Measurements from ENCODE around the gene IL36RN.

The IL36RN gene

DNA sequence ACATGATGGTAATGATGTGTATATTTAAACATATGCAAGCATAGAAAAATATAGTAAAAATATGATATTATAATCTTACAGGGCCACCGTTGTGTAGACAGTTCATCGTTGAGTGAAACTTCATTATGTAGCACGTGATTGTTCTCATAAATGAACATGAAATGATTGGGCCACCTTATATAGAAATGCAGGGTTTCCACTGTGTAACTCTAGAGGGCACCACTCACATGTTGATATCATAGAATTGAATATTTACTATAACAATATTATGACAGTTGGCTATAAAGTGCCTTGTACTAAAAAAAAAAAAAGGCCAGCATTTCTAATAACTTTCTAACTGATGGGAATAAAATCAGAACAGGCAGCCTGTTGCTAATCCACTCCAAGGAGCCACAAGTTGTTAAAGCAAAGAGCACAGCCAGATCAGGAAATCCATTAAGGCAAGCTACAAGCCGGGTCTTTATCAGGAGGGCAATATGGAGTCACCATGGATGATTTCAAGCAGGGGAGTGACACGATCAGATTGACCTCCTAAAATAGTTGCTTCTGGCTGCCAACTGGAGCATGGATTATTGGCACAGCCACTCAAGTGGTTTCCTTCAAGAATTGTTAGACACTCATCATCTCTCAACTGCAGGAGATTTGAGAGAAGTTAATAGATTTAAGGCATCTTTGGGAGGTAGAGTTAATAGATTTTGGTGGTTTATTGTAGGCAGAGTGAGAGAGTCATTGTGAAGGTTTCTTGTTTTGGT lies 25.4 kb downstream of the IL36RN start:
- Histone ChIP-seq H3K27ac (ENCODE audit: low read length) (no peak overlapping the region), H3K9me3 (ENCODE audit: insufficient read depth, low read length, severe bottlenecking) (no peaks in the 10 kb centered on the region), H3K4me2 (ENCODE audit: insufficient read depth, low read length) (no peak overlapping the region), H3K4me3 (ENCODE audit: low read depth in 1 of 2, low read length in 2 of 2) (no peak overlapping the region), H3K79me2 (ENCODE audit: insufficient read depth, low read length) (no peaks in the 10 kb centered on the region), H3K27me3 (ENCODE audit: insufficient read depth, low read length, poor library complexity) (peaks cover 15% of the 10 kb centered on the region), H3K9ac (ENCODE audit: low read depth, low read length) (no peak overlapping the region), H3K36me3 (ENCODE audit: insufficient read depth, low read length) (no peaks in the 10 kb centered on the region), H3K4me1 (ENCODE audit: insufficient read depth, low read length) (no peaks in the 10 kb centered on the region), H2AFZ (ENCODE audit: low read depth, low read length) (no peak overlapping the region), H4K20me1 (ENCODE audit: insufficient read depth, low read length) (no peaks in the 10 kb centered on the region)
- DNase-seq (no peak), ATAC-seq (ENCODE audit: insufficient read depth, low read depth) (no peak)
- no peak for TF ChIP-seq EZH2 (IDR thresholded peaks at IDR 0.05; ENCODE audit: borderline replicate concordance, low read depth, low read length, severe bottlenecking)
- TF ChIP-seq, protein P1, sequence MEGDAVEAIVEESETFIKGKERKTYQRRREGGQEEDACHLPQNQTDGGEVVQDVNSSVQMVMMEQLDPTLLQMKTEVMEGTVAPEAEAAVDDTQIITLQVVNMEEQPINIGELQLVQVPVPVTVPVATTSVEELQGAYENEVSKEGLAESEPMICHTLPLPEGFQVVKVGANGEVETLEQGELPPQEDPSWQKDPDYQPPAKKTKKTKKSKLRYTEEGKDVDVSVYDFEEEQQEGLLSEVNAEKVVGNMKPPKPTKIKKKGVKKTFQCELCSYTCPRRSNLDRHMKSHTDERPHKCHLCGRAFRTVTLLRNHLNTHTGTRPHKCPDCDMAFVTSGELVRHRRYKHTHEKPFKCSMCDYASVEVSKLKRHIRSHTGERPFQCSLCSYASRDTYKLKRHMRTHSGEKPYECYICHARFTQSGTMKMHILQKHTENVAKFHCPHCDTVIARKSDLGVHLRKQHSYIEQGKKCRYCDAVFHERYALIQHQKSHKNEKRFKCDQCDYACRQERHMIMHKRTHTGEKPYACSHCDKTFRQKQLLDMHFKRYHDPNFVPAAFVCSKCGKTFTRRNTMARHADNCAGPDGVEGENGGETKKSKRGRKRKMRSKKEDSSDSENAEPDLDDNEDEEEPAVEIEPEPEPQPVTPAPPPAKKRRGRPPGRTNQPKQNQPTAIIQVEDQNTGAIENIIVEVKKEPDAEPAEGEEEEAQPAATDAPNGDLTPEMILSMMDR (IDR thresholded peaks at IDR 0.05; ENCODE audit: borderline replicate concordance, extremely low read depth, low read length, poor library complexity, severe bottlenecking) = peak; percentile 38

DNA sequence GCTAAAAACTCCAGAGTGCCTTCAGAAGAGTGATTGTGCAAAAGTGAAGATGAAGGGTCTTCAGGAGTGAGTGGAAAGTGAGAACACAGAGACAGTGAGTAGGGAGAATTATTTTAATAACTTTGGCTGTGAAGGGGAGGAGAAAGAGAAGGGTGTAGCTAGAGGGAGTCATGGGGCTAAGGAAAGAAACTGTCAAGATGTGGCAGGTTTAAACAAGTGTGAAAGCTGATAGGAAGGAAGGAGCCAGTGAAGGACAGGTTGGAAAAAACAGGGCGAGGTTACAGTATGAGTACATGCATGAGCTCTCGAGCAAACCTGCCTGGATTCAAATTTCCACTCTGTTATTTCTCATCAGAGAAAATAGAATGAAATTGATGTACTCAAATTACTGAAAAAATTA lies 26.5 kb downstream of the IL36RN start:
- no peaks in the 10 kb centered on the region for H3K79me2 ChIP-seq (ENCODE audit: insufficient read depth, low read length)
- no peaks in the 10 kb centered on the region for H3K4me1 ChIP-seq (ENCODE audit: insufficient read depth, low read length)
- no peak for DNase-seq
- no peak for ATAC-seq (ENCODE audit: insufficient read depth, low read depth)
- H3K9ac ChIP-seq (ENCODE audit: low read depth, low read length) = no peak overlapping the region
- no peaks in the 10 kb centered on the region for H3K9me3 ChIP-seq (ENCODE audit: insufficient read depth, low read length, severe bottlenecking)
- peaks cover 16% of the 10 kb centered on the region for H3K27me3 ChIP-seq (ENCODE audit: insufficient read depth, low read length, poor library complexity)
- H3K36me3 ChIP-seq (ENCODE audit: insufficient read depth, low read length) = no peaks in the 10 kb centered on the region
- H3K27ac ChIP-seq (ENCODE audit: low read length) = no peak overlapping the region
- no peaks in the 10 kb centered on the region for H4K20me1 ChIP-seq (ENCODE audit: insufficient read depth, low read length)
- H3K4me2 ChIP-seq (ENCODE audit: insufficient read depth, low read length) = no peak overlapping the region
- H3K4me3 ChIP-seq (ENCODE audit: low read depth in 1 of 2, low read length in 2 of 2) = no peak overlapping the region
- TF ChIP-seq, protein P1 (IDR thresholded peaks at IDR 0.05; ENCODE audit: borderline replicate concordance, extremely low read depth, low read length, poor library complexity, severe bottlenecking) = no peak
- TF ChIP-seq EZH2 (IDR thresholded peaks at IDR 0.05; ENCODE audit: borderline replicate concordance, low read depth, low read length, severe bottlenecking) = no peak
- no peak overlapping the region for H2AFZ ChIP-seq (ENCODE audit: low read depth, low read length)

DNA sequence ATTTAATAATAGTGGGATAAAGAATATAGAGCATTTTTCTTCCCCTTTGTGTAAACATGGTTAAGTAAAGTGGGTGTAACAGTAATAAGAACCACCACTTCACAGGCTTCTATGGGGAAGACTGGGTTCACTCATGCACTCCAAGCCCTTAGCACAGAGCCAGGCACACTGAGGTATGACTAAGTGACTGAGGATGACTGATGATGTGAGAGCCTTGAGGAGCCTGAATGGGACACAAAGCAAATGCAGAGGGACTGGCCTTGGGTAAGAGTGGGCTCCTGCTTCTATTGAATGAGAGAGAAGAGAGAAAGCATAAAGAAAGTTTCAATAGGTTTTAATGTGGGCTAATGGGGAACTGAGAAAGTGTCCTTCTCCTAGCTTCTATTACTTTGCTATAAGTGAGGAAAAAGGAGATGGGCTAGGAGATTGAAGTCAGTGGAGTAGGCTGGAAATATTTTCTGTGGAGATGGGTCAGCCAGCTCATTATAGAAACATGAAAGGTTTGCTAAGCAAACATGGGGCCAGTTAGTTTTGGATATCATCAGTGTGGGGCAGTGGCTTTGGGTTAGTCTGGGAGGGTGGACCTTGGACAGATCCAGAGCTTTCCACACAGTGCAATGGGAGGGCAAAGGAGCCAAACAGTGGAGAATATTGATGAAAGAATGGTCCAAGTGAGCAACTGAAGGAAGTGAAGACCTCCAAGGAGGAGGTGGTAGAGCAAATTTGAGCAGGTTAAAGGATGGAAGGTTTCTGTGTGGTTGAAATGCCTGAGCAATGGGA lies 29.4 kb downstream of the IL36RN start:
- Histone ChIP-seq H3K27me3 (ENCODE audit: insufficient read depth, low read length, poor library complexity) (peaks cover 16% of the 10 kb centered on the region), H3K4me1 (ENCODE audit: insufficient read depth, low read length) (no peaks in the 10 kb centered on the region), H3K9ac (ENCODE audit: low read depth, low read length) (no peak overlapping the region), H3K36me3 (ENCODE audit: insufficient read depth, low read length) (no peaks in the 10 kb centered on the region), H3K4me3 (ENCODE audit: low read depth in 1 of 2, low read length in 2 of 2) (no peak overlapping the region), H3K4me2 (ENCODE audit: insufficient read depth, low read length) (no peak overlapping the region), H2AFZ (ENCODE audit: low read depth, low read length) (no peak overlapping the region), H3K79me2 (ENCODE audit: insufficient read depth, low read length) (no peaks in the 10 kb centered on the region), H4K20me1 (ENCODE audit: insufficient read depth, low read length) (no peaks in the 10 kb centered on the region), H3K27ac (ENCODE audit: low read length) (no peak overlapping the region), H3K9me3 (ENCODE audit: insufficient read depth, low read length, severe bottlenecking) (no peaks in the 10 kb centered on the region)
- no peak for DNase-seq
- TF ChIP-seq, protein P1 (IDR thresholded peaks at IDR 0.05; ENCODE audit: borderline replicate concordance, extremely low read depth, low read length, poor library complexity, severe bottlenecking) = no peak
- TF ChIP-seq EZH2 (IDR thresholded peaks at IDR 0.05; ENCODE audit: borderline replicate concordance, low read depth, low read length, severe bottlenecking) = no peak
- no peak for ATAC-seq (ENCODE audit: insufficient read depth, low read depth)
